GM19395 (cell line): ENCODE results near the gene IRF2BPL.

Experiments
- ATAC-seq: cut with Tn5 transposase; IDR thresholded peaks from one replicate; pipeline ENCODE4 v1.9.1; 2021; ENCODE audit warnings: mild to moderate bottlenecking, moderate library complexity; ENCODE audit not compliant: unreplicated experiment

IRF2BPL gene

DNA sequence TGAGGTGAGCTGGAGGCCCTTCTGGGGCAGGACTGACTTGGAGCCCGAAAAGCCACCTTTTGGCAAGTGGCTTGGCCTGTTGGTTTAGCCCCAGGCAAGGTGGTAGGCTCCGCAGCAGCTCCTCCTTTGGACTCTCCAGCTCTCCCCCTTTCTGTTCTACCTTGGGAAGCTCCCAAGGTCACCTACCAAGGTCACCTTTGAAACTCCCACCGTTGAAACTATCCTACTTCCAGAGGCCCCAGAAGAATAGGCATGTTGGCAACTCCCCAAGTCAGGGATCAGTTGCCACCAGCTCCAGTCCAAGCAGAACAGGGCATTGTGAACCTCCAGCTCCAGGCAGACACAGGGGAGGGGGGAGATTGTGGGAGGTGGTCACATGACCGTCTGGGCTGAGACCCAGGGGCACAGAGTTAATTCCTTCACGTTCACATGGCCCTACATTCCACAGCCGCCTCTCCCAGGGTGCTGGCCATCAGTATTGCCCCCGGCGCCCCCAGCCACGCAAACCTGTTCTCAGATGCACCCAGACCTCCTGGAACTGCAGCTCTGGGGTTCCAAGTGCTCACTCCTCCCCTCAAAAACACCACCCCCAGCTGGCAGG is 14.4 kb downstream of the IRF2BPL start:
- no peak for ATAC-seq

DNA sequence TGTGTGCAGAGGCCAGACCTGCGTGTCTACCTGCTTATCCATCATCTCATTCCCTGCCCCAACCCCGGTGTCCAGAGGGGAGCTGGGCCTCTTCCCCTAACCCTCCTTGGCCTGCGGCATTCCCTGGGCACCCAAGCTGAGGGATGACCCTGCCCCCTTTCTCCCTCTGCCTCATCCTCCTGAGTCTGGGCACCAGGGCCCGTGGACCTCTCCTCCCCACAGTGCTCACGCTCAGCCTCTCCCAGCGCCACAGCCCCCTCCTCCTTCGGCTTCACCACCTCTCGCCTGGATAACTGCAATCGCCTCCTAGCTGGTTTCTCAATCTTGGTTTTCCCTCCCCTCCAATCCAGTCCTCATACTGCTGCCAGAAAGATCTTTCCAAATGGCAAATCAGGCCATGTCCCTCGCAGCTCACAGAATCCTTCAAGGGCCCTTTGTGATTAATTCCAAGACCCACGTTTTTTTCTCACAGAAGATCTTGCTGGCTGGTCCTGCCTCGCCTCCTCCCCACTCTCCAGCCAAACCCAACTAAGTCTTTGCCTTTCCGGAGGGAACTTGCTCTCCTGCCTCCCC is 16.2 kb downstream of the IRF2BPL start:
- ATAC-seq: no peak

DNA sequence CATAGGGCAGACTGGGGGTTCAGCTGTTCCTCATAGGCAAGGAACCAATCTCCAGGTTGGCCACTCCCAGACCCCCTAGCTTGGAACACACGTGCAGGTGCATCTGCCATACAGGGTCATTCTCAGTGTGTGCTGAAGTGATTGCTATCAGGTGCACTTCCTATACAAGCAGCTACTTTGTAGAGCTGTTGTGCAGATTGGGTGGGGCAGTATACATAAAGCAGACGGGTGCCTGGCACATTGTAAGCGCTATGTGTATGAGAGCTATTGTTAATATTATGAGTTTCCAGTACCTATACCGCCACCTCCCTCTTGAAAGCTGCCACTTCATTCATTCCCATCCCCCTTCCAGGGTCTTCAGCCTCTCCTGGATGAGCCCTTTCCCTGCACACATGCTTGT is 17.3 kb downstream of the IRF2BPL start:
- no peak for ATAC-seq

DNA sequence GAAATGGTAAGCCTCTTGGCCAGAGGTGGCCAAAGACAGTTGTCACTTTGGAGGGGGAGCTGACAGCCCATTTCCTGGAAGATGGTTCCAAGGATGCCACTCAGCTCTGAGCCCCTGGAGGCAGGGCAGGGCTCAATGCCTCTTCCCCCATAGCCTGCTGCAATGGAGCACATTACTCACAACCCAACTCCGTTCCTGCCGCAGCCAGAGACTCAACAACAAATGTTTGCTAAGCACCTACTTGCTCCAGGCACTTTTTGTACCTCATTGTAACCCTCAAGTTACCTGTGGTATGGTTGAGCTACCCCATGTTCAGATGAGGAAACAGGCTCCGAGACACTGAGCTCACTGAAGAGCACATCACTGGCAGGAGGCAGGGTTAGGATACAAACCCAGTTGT is 19.5 kb downstream of the IRF2BPL start:
- no peak for ATAC-seq

DNA sequence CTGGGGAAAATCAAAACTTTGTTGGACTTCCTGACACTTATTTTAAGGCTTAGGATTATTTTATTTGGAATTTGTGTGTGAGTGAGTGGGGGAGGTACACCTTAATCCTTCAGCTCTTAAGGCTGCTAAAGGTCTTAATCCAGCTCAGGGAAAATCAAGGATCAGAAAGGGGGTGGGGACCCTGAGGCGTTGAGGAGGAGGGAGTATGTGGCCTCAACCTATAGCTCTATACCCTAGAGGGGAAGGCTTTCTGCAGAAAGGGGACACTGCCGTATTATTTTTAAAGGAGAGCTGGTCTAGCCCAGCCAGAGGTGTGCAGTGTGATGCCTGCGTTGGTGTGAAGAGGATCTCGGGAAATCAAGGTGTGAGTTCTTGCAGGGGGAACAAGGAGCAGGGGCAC is 20.0 kb downstream of the IRF2BPL start:
- ATAC-seq: no peak

DNA sequence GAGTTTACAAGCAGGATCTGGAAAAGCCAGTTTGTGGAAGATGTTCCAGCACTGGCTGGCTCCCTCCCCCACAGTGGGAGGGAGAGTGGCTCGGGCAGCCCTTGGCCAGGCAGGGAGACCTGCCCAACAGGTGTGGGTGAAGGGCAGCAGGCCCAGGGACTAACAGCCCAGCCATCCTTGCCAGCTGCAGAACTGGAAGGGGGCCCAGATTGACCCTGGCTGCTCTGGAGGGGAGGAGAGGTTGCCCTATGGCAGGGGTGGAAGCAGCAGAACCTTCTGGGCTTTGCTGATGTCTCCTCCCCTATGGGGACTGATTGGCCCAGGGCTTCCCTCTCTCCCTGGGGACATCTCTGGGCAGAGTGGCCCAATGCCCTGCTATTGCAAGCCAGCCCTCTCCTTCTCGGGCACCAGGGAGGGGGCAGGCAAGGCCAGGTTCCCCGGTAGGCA is 20.5 kb downstream of the IRF2BPL start:
- no peak for ATAC-seq

DNA sequence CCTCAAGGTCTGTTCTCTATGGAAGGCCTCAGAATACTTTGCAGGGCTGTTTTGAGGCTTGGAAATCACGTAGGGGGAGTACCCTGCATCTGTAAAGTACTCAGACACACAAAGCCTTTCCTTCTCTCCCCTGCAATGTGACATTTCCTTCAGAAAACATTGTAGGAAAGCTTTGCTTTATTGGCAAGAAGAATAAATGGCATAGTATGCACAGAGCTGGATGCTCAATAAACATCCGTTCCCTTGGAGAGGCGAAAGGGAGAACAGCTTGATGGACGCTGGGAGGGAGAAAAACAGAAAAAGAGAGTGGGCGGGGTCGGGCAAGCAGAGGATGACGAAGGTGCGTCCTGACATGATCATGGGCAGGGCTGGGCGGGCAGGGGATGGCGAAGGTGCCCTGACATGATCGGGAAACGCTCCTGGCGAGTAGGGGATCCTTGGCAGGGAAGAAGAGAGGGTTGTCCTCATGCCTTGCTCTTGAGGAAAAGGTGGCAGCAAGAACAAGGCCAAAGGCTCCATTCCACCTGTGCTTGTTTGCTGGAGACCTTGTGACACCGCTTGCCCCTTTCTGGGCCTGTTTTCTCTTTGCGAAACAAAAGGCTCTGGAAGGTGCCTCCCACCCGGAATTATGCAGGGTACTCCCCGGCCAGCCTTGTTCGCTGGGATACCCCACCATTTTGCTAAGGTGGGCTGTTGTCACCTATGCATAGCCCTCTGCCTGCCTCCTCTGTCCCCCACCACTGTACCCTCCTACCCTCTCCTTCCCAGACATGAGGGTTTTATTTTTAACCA is 21.1 kb downstream of the IRF2BPL start:
- no peak for ATAC-seq

DNA sequence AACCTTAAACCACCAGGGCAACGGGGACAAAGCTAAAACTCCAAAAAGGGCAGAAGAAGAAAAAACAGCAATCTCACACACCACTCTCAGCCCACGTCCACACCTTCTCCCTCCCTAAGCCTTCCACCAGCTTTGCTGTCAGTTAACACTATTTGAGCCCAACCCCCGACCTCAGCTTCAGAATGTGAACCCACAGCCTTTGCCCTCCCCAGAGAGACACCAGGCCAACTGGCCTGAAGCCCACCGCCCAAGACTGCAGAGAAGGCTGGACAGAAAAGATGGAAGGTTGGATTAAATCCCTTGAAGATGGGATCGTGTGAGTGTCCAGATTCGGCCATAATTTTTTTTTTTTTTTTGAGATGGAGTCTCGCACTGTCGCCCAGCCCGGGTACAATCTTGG is 22.4 kb downstream of the IRF2BPL start:
- ATAC-seq: no peak

DNA sequence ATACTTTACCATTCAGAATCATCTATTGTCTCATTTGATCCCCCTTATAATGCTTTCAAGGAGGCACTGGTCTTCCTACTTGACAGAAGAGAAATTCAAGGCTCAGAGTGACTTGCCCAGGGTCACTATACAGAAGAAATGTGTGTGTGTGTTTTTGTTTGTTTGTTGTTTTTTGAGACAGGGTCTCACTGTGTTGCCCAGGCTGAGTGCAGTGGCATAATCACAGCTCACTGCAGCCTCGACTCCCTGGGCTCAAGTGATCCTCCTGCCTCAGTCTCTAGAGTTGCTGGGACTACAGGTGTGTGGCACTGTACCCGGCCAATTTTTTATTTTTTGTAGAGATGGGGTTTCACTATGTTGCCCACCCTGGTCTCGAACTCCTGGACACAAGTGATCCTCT is 22.9 kb downstream of the IRF2BPL start:
- no peak for ATAC-seq

DNA sequence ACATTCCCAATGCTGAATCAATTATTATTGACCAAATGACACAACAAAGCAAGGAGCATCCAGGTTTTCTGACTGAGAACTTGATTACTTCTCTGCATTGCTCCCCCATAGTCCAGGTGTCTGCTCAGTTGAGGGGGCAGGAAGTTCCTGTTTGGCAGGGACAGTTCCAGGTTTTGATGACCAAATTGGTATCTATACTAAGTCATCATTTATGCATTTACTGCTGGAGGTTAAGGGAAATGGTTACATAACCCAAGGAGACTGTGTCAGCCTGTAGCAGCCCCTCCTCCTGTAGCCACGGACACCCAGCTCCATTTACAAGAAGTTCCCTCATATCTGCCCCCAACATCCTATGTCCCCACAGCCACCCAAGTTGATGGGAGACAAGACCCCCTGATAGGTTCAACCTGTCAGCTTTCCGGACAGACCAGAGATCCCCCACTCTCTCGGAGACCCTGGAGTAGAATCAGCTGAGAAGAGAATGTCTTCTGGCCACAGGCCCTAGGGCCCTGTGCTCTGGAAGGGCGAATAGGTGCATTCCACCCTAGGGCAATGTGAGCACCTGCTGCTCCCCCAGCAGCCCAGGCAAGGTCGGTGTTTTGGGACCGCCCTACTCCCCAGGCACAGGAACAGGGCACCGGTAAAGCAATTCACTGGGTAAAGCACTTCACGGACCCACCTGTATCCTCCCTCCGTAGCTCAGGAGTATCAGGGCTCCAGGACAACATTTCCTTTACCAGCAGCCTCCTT is 23.6 kb downstream of the IRF2BPL start:
- no peak for ATAC-seq

DNA sequence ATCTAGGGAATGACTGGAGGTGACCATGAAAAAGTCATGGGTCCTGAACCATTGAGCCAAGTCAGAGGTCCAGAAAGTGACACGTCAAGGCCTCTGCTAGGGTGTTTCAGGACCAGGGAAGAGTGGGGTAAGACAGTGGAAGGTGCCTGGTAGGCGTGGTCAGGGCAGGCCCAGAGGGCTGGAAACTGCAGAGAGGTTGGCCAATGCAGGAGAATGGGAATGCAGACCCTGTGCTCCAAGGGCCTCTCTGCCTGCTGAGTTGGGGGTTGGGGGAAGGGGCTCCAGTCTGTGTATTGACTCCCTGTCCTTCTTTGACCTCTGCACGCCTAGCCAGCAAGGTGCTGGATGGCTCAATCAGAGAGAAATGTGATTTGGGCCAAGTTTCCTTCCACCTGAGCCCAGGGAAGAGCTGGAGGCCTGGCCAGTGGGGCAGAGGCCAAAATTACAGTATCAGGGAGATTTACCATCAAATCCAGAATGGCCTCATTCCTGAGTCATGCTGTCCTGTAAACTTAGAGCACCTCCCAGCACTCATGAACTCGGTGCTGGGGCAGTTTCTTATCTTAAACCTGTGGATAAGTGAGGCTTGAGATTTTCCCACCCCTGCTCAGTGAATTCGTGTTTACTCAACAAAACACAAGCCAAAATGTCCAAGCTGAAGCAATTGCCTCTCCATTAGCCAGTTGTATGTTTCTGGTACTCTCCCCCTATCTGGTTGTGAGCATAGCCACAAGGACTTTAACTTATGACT is 24.4 kb downstream of the IRF2BPL start:
- ATAC-seq: no peak

DNA sequence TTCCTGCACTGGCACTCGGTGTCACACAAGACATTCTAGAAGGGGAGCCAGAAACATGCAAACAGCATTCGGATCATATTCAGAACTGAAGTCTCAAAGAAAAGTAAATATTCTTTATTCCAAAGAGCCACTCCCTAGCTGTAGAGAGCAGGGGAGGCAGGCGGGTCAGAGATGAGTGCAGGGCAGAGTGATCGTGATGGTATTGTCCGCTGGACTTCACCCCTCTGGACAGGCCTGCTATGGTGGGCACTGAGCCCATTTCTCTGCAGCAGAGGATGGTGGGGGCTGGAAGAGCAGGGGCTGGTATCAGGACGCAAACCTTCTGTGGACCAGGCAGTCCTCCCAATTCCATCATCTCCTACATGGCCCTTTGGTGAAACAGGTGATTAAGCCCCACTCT is 25.6 kb downstream of the IRF2BPL start:
- no peak for ATAC-seq

DNA sequence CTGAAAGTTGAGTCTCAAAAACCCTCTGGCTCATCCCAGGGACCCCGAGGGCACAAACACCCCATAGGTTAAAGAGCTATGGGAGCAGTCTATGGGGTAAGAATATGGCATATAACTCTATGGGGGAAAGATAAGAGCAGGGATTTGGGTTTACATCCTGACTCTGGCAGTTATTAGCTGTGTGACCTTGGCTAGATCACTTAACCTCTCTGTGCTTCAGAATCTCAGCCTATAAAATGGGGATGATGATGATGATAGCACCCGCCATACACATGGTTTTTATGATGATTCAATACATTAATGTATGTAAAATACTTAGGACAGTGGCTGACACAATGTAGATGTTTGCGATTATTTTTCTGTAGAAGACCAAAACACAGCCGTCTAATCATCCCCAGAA is 26.2 kb downstream of the IRF2BPL start:
- no peak for ATAC-seq

DNA sequence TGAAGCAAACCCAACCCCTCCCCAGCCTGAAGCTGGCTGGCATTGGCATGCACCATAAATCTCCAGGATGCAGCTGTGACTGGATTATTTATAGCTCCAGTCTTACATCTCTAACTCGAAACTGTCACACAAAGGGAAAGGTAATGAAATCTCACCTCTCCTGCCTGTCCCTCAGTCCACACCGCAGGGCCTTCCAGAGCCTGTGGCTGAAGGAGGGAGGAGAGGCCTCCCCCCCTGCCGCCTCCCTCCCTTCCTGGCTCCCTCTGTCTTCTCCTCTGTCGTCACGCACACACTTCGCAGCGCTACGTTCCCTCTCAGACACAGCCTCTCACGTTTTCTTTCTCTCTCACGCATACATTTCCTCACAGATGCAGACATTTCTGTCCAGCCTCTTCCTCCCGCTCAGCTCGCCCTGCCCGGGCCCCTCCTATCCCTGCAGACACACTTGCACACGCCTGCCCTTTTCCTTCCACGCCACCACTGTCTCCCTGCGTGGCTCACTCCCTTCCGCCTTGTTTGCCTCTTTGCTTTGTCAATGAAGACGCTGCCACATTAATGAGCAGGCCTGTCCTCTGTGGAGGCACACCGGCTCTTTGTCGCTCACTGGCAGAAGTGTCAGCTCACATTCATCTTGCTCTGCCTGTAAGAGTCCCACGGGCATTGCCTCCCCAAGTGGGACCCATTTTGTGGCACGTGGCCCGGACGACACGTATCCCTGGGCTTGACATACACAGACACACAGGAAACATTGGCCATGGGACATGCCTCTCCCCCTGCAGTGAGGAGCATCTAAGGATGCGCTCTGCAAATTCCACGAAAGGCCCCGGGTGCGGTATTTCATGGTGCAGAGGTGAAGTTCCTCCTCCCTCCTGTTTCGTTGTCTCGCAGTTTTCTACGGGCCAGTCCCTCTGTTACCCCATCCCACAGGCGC is 27.9 kb downstream of the IRF2BPL start:
- peak; percentile 60 for ATAC-seq

DNA sequence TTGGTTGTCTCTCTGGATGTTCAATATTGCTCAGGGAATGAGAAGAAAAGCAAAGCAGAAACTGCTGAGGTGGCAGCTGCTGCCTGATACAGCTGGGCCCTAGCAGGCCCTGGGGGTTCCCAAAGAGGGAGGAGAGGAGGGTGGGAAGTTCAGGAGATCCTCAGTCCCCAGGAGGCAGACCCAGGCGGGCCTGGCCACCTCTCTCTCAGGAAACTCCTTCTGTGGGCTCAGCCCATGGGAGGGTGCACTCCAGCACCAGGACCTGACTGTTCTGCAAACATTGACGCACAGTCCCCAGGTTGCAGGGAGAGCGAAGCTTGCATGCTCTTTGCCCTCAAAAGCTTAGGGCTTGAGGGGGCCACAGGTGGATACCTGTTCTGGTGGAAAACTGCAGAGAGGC is 29.6 kb downstream of the IRF2BPL start:
- no peak for ATAC-seq

DNA sequence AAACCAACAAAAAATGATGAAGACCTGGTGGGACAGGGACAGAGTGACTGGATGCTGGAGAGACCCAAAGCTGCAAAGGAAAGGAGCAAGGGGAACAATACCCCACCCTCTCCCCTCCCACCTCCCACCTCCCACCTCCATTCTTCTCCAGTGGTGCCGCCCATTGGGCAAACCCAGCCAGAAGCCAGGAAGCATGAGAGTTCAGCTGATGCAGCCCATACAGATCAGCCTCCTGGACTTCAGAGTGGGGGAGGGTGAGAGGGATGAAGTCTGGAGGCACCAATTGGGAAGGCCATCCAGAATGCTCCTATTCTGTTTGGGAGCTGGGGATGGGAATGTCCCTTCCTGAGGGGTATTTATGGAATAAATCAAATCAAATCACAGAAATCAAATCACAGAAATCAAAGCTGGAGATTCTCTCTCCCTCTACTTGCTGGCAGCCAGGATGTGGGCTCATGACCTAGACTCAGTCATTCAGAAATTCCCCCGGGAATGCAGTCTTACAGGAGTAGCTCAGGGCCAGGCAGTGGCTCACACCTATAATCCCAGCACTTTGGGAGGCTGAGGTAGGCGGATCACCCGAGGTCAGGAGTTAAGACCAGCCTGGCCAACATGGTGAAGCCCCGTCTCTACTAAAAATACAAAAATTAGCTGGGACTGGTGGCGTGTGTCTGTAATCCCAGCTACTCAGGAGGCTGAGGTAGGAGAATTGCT is 31.1 kb downstream of the IRF2BPL start:
- ATAC-seq: no peak

DNA sequence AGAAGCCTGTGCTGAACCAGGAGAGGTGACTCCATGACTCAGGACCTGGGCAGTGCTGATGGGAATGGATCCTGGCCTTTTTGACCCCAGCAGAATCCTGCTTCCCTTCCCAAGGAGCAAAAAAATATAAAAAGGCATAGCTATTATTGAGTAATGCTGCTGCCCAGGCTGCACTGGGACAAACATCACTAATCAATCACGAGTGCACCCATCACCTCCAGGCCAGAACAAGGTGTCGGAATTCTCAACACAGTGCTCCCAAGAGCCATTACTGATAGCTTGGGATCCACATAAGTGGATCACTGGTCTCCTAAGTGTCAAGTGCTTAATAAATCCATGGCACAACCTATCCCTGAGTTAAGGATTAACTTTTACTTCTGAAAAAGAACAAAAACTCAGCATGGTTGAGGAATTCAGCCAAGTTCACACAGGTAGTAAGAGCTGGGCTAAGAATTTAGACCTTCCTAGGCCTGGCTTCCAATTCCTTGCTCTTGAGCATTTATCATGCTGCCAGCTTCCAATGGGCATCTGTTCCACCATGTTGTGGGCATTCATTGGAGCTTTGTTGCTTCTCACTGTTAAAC is 31.9 kb downstream of the IRF2BPL start:
- no peak for ATAC-seq

DNA sequence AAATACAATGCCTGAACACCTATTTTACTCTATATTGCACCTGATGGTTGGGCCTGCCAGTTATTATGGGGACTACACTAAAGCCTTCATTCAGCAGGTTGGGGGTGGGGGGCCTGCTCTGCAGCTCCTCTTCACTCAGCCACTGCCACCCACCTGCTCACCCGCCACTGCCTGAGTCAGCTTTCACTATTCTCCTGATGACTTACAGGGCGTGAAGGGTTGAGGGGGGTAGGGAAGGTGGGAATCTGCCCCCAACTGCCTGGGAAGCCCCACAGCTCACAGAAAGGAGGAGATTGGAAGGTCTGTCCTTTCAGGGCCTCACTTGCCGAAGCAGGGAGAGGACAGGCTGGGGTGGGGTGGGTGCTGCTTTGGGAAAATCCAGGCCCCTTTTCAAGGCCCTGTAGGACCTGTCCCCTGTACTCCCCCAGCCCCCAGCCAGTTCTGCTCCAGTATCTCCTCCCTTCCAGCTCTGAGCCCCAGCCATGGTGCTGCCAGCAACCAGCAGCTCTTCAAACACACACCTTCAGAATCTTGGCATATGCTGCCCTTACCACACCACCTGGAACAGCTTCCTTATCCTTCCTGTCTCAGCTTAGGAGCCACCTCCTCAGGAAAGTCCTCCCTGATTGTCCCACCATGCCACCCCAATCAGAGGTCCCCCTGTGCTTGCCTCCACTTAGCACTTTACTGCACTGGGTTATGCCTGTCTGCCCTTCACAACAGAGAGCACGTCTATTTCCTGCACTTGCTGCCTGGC is 33.1 kb downstream of the IRF2BPL start:
- ATAC-seq: no peak
